Neutrophil (primary cell): ENCODE data around the gene PRAME.

Experiments
- H3K27ac ChIP-seq: fragments of 200-600 bp; sonication (generic); 2 replicates; pipeline ENCODE4 v1.5.1; 2016; ENCODE audit warnings: mild to moderate bottlenecking, moderate library complexity
- H3K27me3 ChIP-seq: fragments of 200-600 bp; sonication (generic); 2 replicates; pipeline ENCODE4 v1.6.0; 2016; ENCODE audit warnings: mild to moderate bottlenecking
- H3K36me3 ChIP-seq: fragments of 200-600 bp; sonication (generic); 2 replicates; pipeline ENCODE4 v1.5.1; 2017
- H3K4me1 ChIP-seq, 2 experiments: fragments of 200-600 bp in 1 of 2; sonication (generic) in 1 of 2; 1 replicate in 1 of 2; 2 replicates in 1 of 2; pipeline versions ENCODE4 v1.5.1 to v1.6.1; 2013 to 2016; ENCODE audit warnings: low read depth in 1 of 2, low read length in 1 of 2, mild to moderate bottlenecking in 1 of 2, moderate library complexity in 1 of 2; ENCODE audit not compliant: control insufficient read depth in 1 of 2, insufficient read depth in 1 of 2
- H3K4me3 ChIP-seq, 2 experiments: fragments of 200-600 bp in 1 of 2; sonication (generic) in 1 of 2; 1 replicate in 1 of 2; 2 replicates in 1 of 2; pipeline ENCODE4 v1.5.1; 2013 to 2016; ENCODE audit warnings: low read depth in 1 of 2, low read length in 1 of 2, mild to moderate bottlenecking in 1 of 2, moderate library complexity in 1 of 2
- H3K9me3 ChIP-seq: fragments of 200-600 bp; sonication (generic); 2 replicates; pipeline ENCODE4 v1.5.1; 2016
- CTCF ChIP-seq: fragments of 200-600 bp; sonication (generic); IDR thresholded peaks from 2 replicates; pipeline ENCODE4 v1.5.1; 2016; ENCODE audit warnings: antibody characterized with exemption

Gene PRAME

GRCh38 chr22:22555596-22555995, 3.5 kb downstream of the PRAME start:
- Histone ChIP-seq H3K9me3 (no peaks in the 10 kb centered on the region), H3K27me3 (no peaks in the 10 kb centered on the region), H3K36me3 (no peaks in the 10 kb centered on the region), H3K4me1 (no peaks in the 10 kb centered on the region), H3K27ac (no peak overlapping the region), H3K4me3 (no peak overlapping the region)
- no peak for TF ChIP-seq CTCF

- Histone ChIP-seq H3K27ac (no peak overlapping the region), H3K9me3 (no peaks in the 10 kb centered on the region), H3K27me3 (no peaks in the 10 kb centered on the region), H3K4me3 (no peak overlapping the region), H3K36me3 (no peaks in the 10 kb centered on the region), H3K4me1 (no peaks in the 10 kb centered on the region)
- no peak for TF ChIP-seq CTCF
Measured at GRCh38 chr22:22554587-22555284, 4.3 kb downstream of the PRAME start.

GRCh38 chr22:22553735-22554586, 5.1 kb downstream of the PRAME start:
- no peak overlapping the region for H3K4me3 ChIP-seq
- no peak for TF ChIP-seq CTCF

GRCh38 chr22:22553141-22553540, 5.9 kb downstream of the PRAME start:
- no peaks in the 10 kb centered on the region for H3K27me3 ChIP-seq
- no peaks in the 10 kb centered on the region for H3K4me1 ChIP-seq
- no peaks in the 10 kb centered on the region for H3K36me3 ChIP-seq
- no peak for TF ChIP-seq CTCF
- H3K4me3 ChIP-seq = no peak overlapping the region
- no peak overlapping the region for H3K27ac ChIP-seq
- no peaks in the 10 kb centered on the region for H3K9me3 ChIP-seq

More at GRCh38 chr22:22553735-22554586, 5.1 kb downstream of the PRAME start:
- H3K36me3 ChIP-seq = no peaks in the 10 kb centered on the region
- H3K4me1 ChIP-seq = no peaks in the 10 kb centered on the region
- H3K27ac ChIP-seq = no peak overlapping the region
- no peaks in the 10 kb centered on the region for H3K27me3 ChIP-seq
- no peaks in the 10 kb centered on the region for H3K9me3 ChIP-seq

GRCh38 chr22:22552630-22553029, 6.4 kb downstream of the PRAME start:
- Histone ChIP-seq H3K4me1 (no peaks in the 10 kb centered on the region), H3K9me3 (no peaks in the 10 kb centered on the region), H3K27ac (no peak overlapping the region), H3K36me3 (no peaks in the 10 kb centered on the region), H3K27me3 (no peaks in the 10 kb centered on the region), H3K4me3 (no peak overlapping the region)
- no peak for TF ChIP-seq CTCF
